HG02610 (cell line): Measurements from ENCODE around the gene SCAMP5.

Experiments used
- ATAC-seq: cut with Tn5 transposase; IDR thresholded peaks from one replicate; pipeline ENCODE4 v1.9.1; 2021; ENCODE audit warnings: mild to moderate bottlenecking, moderate library complexity; ENCODE audit not compliant: unreplicated experiment

The SCAMP5 gene

GRCh38 chr15:75044258-75044878 lies 49.0 kb downstream of the SCAMP5 start:
- ATAC-seq: no peak

GRCh38 chr15:75045332-75046015 lies 50.1 kb downstream of the SCAMP5 start:
- no peak for ATAC-seq

GRCh38 chr15:75048394-75048793 lies 53.0 kb downstream of the SCAMP5 start:
- no peak for ATAC-seq

GRCh38 chr15:75049392-75049791 lies 54.0 kb downstream of the SCAMP5 start:
- ATAC-seq: no peak

GRCh38 chr15:75050283-75050682 lies 54.9 kb downstream of the SCAMP5 start:
- no peak for ATAC-seq

- ATAC-seq: no peak
Measured at GRCh38 chr15:75051191-75051608, 55.8 kb downstream of the SCAMP5 start.

- no peak for ATAC-seq
Measured at GRCh38 chr15:75051711-75052110, 56.3 kb downstream of the SCAMP5 start.

GRCh38 chr15:75052972-75053747 lies 57.8 kb downstream of the SCAMP5 start:
- ATAC-seq: no peak

GRCh38 chr15:75053748-75054125 lies 58.4 kb downstream of the SCAMP5 start:
- ATAC-seq: no peak

GRCh38 chr15:75054172-75054897 lies 59.0 kb downstream of the SCAMP5 start:
- no peak for ATAC-seq

GRCh38 chr15:75056036-75056435 lies 60.7 kb downstream of the SCAMP5 start:
- ATAC-seq: no peak

GRCh38 chr15:75058127-75058905 lies 63.0 kb downstream of the SCAMP5 start:
- ATAC-seq: no peak

- ATAC-seq: no peak
Measured at GRCh38 chr15:75059607-75060006, 64.2 kb downstream of the SCAMP5 start.

- ATAC-seq: no peak
Measured at GRCh38 chr15:75061272-75061671, 65.9 kb downstream of the SCAMP5 start.

GRCh38 chr15:75062706-75063105 lies 67.3 kb downstream of the SCAMP5 start:
- ATAC-seq: no peak

GRCh38 chr15:75063338-75063737 lies 68.0 kb downstream of the SCAMP5 start:
- ATAC-seq: no peak

- no peak for ATAC-seq
Measured at GRCh38 chr15:75063889-75064288, 68.5 kb downstream of the SCAMP5 start.

GRCh38 chr15:75064846-75065245 lies 69.5 kb downstream of the SCAMP5 start:
- ATAC-seq: no peak

- ATAC-seq: no peak
Measured at GRCh38 chr15:75065467-75065850, 70.1 kb downstream of the SCAMP5 start.

- ATAC-seq: no peak
Measured at GRCh38 chr15:75065851-75066509, 70.6 kb downstream of the SCAMP5 start.
